CD4-positive, alpha-beta T cell treated with Interferon gamma for 1 hour (primary cell): ENCODE measurements around the gene TNRC6C.
"Not testable (repeated sequence)": the region's sequence is repeated elsewhere in the genome, so short reads cannot be mapped to it uniquely, and the experiment has no call there.

Experiments
- DNase-seq: peaks from one replicate; pipeline ENCODE4 v3.0.0-alpha.2; 2020

TNRC6C gene

DNA sequence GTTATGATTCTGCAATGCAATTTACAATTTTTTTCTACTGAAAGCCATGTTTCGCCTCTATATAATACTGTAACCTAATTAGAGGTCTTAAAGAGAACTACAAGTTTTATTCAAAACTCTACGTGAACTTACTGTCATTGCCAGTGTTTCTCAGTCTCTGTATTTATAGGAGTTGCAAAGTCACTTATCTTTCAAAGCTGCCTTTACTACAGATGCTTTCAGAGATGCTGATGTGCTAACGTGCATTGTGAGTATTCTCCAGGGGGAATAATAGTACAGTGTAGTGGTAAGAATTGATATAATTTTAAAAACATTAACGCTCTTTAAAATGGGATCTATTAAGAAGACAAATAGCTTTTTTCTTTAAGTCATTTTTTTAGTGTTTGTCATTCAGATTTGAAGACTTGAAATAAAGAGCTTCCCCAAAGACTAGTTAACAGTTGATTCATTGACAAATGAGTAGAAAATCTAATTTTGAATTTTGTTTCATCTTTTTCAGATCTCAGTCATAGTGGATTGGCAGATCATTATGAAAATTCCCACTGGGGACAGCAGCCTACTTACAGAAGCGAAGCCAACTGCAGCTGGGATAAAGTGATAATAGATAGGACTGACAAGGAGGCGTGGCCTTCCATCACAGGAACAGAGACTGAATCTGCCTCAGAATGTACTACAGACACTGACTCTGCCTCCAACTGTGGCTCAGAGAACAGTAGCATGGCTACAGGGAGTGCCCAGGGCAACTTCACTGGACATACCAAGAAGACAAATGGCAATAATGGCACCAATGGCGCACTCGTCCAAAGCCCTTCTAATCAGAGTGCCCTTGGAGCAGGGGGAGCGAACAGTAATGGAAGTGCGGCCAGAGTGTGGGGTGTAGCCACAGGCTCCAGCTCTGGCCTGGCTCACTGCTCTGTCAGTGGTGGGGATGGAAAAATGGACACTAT lies 90.1 kb downstream of the TNRC6C start:
- DNase-seq = no peak

DNA sequence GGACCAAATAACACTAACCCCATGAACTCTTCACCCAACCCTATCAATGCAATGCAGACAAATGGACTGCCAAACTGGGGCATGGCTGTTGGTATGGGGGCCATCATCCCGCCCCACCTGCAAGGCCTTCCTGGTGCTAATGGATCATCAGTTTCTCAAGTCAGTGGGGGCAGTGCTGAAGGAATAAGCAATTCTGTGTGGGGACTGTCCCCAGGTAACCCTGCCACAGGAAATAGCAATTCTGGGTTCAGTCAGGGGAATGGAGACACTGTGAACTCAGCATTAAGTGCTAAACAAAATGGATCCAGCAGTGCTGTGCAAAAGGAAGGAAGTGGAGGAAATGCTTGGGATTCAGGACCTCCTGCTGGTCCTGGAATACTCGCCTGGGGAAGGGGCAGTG lies 91.1 kb downstream of the TNRC6C start:
- DNase-seq = no peak

DNA sequence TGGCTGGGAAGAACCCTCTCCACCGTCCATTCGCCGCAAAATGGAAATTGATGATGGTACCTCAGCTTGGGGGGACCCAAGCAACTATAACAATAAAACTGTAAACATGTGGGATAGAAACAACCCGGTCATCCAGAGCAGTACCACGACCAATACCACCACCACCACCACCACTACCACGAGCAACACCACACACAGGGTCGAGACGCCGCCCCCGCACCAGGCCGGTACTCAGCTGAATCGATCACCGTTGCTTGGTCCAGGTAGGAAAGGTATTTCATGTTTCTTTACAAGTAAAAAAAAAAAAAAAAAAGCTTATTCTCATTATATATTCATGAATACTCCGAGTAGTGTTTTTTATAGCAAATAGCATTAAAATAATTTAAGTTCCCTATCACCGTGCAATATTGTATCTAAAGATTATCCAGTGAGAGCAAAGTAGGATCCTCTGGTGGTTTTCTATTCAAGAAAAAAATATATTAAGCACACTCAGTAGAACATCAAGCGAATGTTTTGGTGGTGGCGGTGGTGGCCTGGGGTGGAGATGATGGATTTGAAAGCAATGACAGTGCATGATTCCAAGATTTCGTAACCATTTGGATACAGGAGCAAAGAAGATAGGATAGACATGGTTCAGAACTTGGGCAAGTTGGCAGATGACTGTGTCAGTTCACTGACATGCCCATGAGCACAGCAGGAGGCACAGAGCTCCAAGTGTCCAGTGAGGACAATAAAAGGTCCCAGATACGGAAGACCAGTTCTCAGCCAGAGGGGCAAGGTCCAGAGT lies 92.9 kb downstream of the TNRC6C start:
- no peak for DNase-seq

DNA sequence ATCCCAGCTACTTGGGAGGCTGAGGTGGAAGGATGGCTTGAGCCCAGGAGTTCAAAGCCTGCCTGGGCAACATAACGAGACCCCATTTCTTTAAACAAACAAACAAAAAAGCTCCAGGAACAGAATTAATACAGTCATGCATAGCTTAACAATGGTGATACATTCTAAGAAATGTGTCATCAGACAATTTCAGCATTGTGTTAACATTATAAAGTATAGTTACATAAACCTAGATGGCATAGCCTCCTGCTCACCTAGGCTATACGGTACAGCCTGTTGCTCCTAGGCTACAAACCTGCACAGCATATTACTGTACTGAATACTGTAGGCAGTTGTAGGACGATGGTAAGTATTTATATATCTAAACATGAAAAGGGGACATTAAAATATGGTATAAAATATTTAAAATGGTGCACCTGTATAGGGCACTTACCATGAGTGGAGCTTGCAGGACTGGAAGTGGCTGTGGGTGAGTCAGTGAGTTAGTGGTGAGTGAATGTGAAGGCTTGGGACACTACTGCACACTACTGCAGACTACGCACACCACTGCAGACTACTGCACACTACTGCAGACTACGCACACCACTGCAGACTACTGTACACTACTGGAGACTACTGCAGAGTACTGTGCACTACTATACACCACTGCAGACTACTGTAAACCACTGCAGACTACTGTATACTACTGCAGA lies 95.4 kb downstream of the TNRC6C start:
- no peak for DNase-seq

DNA sequence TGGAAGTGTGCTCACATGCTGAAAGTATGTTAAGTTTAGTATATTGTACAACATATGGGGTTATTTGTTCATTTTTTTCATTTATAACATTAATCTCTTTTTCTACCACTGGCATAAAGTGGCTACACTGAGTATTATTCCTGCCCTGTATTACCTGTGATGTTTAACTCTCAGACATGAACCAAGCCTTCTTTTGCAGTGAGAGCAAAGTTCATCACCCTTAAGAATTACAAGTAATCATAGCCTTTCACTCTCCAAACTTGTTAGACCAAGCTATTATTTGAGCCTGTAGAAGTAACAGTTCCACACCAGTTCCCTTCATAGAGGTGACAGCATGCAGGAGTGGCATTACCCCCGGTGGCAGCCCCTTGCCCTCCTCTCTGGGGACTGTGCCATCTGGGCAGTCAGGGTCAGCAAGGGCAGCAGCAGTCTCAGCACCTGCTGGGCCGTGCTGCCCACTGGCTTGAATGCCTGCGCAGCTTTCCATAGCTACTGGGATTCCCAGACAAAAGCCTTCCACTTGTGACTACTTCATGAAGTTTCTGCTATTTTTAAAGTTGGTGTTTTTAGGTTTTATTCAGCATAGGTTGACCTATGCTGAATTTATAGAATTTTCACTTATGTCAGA lies 98.7 kb downstream of the TNRC6C start:
- DNase-seq = no peak

DNA sequence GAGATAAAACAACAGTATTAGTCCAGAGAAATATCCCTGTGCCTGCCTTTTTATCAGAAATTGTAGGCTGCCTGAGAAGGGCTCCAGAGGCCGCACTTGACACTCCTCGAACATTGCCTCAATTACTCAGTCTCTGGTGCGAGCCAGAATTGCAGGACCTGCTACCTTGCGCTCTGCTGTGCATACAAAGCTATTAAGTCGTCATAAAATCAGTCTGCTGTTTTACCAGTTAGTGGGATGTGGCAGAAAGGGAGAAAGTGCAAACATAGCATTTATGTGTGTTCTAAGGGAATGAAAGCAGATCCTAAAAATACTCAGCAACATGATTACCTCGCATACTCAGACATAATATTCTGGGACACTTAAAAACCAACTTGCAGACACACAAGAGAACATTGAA lies 99.5 kb downstream of the TNRC6C start:
- no peak for DNase-seq

DNA sequence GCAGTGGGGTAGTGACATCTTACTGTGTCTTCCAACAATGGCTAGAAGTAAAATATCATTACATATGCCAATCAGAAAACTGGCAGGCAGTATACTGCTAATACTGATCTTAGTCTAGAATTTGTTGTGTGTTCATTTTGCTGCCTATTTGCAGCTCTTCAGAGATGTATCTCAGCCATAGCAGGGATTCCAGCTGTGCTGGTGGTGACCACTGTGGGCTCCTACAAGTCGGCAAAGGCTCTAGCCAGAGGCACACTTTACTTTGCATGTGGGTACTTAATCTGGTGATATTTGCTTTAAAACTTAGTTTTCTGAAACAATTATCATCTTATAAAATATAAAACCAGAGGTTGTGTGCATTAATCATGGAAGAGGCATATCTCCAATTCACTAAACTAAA lies 100.1 kb downstream of the TNRC6C start:
- no peak for DNase-seq

DNA sequence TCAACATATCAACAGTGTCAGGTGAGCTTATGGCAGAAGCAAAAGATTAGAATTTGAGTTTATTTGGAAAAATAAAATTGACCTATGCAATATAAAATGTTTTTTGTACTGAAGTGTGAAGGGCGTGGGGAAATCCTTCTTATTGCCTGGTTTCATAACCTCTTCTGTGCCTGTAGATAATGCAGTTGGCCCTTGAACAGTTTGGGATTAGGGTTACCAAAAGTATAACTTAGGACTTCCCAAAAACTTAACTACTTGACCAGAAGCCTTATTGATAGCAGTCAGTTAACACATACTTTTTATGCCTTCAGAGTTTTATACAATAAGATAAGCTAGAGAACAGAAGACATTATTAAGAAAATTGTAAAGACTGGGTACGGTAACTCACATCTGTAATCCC lies 104.1 kb downstream of the TNRC6C start:
- DNase-seq = no peak

DNA sequence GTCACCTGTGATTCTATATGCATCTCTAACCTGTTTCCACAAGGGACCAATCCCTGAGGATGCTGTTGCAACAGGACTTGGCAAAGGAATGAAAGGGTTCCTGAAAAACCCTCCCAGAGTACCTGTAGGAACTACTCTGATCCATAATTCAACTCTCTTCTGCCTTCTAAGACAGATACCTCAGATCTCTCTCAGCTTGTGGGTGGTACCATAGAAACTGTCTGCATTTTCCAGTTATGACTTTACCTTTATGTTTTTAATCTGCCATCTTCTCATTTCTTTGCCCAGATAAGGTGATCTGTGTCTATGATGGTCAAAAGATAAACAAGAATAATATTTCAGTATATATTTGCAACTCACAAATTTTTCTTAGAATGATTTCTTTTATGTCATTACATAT lies 105.0 kb downstream of the TNRC6C start:
- no peak for DNase-seq

DNA sequence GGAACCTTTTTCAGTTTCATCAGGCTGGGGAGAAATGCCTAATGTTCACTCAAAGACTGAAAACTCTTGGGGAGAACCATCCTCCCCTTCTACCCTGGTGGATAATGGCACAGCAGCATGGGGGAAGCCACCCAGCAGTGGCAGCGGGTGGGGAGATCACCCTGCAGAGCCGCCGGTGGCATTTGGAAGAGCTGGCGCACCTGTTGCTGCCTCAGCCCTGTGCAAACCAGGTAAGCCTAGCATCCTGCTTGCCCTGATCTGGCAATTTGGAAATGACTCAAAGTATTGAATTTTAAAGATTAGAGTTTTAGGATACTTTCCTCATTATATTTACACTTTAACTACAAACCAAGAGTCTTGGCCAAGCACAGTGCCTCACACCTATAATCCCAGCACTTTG lies 106.2 kb downstream of the TNRC6C start:
- DNase-seq = no peak

DNA sequence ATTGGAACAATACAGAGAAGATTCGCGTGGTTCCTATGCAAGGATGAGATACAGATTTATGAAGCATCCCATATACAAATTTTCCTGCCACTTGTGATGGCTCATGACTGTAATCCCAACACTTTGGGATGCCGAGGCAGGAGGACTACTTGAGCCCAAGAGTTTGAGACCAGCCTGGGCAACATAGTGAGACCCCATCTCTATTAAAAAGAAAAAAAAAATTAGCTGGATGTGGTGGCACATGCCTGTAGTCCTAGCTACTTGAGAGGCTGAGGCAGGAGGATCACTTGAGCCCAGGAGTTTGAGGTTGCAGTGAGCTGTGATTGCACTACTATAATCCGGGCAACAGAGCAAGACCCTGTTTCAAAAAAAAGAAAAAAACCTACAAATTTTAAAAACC lies 108.5 kb downstream of the TNRC6C start:
- not testable (repeated sequence) for DNase-seq

DNA sequence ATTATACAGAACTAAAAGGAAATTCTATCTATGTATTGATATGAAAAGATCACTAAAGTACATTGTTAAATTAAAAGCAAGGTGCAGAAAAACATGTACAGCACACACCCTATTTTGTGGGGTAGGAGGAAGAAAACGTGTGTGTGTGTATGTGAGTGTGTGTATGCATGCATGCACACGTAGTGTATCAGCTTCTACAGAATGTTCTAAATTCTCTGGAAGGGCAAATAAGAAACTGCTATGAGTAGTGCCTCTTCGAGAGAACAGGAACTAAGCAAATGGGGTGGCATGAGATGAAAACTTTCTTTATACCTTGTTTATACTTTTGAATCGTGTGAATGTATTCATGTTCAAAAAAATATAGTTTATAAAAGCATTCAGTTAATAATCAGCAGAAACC lies 111.2 kb downstream of the TNRC6C start:
- DNase-seq = no peak

DNA sequence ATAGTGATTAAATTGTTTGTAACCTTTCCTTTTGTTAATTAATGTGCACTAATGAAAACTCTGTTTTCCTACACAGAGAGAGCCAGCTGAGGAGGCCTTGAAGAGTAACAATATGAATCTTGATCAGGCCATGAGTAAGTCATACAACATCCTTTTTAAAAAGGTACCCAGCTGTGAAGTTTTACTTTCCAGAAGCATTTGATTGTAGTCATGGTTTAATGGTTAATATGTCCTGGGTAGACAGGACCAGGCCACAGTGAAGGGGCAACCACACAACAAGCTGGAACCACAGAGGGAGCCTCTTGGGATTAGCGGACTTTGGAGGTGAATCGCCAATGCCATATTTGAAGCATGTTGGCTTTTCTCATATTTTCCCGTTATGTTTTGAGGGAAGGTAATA lies 114.5 kb downstream of the TNRC6C start:
- no peak for DNase-seq

DNA sequence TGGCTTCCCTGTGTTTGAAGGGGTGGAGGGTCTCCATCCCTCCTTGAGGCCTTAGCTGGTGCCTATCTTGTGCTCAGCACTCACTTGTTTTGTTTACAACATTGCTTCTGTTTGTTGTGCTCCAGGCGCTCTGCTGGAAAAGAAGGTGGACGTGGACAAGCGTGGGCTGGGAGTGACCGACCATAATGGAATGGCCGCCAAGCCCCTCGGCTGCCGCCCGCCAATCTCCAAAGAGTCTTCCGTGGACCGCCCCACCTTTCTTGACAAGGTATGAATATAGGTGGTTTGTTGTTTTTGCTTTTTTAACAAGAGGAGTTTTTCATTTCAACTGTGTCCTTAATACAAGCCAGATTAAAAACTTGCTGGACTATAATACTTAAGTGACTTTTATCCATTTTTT lies 116.5 kb downstream of the TNRC6C start:
- DNase-seq = no peak

DNA sequence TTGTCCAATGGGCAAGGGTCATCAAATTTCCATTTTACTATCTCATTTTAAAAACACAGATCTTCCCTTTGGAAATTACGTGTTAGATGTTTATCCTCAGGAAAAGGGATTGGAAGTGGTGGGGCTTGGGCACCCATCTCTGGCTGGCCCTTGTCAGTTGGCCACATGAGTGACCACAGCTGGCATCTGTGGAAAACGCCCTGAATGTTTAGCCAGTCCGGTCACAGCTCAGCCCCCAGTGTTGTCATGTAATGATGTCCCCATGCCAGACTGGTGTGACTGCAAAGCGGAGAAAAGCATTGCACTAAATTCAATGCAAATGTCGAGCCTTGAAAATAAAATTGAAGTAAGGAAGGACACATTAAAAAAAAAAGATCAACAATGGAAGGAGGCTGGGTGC lies 117.0 kb downstream of the TNRC6C start:
- DNase-seq = no peak

DNA sequence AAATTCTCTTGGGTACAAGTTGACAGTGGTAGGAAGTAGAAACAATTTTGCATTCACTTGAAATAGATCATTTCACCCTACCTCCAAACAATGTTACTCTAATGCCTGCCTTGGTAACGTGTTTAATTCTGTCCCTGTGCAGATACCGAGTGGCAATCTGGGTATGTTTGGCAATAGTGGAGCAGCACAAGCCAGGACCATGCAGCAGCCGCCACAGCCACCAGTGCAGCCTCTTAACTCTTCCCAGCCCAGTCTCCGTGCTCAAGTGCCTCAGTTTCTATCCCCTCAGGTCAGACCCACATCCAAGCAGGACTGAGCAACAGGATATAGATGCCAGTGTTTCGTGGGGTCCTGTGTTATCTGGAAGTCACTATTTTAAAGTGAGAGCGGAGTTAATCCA lies 120.8 kb downstream of the TNRC6C start:
- DNase-seq = no peak

DNA sequence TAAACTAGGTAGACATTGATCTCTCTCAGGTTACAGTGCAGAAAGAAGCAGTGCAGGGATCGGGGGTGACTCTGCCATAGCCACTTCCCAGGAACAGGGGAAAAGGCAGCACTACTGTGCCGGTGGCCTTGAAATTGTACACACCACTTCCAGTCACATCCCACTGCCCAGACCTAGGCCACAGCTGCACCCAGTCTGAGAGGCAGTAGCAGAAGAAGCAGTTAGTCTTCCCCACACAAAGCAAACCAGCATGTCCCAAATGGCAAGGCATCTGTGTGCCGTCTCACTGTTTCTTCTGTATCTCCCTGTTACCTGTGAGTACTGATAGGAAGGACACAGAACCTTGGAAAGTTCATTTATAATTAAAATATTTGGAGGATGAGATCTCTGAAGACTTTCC lies 123.0 kb downstream of the TNRC6C start:
- DNase-seq = no peak

DNA sequence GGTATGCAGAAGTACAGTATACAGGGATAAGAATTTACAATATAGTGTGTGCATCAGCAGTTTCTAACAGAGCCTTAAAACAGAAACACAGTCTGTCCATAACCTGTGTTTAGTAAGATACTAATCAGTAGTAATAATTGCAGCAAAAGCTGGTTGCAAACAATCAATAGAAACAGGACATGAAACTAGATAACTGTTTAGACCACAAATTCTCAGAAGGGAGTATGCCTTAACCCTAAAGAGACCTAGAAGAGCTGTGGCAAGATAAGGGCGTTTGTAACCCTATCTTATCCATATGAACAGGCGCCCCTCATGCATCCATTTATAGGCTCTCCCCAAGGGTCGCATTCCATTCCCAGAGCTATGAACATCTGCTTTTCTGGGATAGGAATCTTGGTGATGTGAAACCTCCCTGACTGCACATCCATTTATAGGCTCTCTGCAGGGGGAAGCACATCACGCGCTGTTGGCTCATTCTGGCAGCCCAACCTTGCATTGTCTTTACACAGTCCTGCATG lies 123.9 kb downstream of the TNRC6C start:
- DNase-seq = not testable (repeated sequence)

DNA sequence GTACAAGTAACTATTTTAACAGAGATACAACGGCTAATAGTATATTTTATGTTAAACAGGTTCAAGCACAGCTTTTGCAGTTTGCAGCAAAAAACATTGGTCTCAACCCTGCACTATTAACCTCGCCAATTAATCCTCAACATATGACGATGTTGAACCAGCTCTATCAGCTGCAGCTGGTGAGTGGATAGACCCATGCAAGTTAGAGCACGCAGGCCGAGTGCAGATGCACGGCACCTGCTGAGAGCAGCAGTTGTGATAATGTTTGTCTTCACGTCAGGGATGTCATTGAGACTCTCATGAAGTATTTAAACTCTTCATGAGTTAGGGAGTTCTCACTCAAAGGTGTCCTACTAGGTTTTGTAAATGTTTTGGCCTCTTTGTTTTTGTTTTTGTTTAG lies 124.5 kb downstream of the TNRC6C start:
- no peak for DNase-seq

DNA sequence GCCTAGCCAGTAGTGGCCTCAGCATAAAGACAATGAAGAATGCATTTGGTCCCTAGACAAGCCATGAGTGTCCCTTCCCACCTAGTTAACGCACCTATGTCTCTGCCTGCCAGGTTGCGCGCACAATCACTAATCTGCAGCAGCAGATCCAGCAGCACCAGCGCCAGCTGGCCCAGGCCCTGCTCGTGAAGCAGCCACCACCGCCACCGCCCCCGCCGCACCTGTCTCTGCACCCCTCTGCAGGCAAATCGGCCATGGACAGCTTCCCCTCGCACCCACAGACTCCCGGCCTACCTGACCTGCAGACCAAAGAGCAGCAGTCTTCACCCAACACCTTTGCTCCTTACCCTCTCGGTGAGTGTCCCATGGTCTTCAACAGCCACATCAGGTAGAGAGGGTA lies 128.2 kb downstream of the TNRC6C start:
- DNase-seq = no peak

DNA sequence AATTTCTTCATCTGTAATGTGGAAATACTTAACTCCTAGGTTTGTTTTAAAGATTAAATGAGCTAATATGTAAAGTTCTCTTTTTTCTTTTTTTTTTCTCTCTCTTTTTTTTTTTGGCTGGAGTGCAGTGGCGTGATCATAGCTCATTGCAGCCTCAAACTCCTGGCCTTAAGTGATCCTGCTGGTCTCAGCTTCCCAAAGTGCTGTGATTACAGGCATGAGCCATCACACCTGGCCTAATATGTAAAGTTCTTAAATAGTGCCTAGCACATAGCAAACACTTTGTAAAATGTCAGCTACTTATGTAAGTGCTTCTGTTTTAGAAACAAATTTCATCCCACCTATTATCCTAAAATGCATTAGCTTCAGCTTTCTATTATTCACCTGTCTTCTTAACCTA lies 130.0 kb downstream of the TNRC6C start:
- DNase-seq = no peak

DNA sequence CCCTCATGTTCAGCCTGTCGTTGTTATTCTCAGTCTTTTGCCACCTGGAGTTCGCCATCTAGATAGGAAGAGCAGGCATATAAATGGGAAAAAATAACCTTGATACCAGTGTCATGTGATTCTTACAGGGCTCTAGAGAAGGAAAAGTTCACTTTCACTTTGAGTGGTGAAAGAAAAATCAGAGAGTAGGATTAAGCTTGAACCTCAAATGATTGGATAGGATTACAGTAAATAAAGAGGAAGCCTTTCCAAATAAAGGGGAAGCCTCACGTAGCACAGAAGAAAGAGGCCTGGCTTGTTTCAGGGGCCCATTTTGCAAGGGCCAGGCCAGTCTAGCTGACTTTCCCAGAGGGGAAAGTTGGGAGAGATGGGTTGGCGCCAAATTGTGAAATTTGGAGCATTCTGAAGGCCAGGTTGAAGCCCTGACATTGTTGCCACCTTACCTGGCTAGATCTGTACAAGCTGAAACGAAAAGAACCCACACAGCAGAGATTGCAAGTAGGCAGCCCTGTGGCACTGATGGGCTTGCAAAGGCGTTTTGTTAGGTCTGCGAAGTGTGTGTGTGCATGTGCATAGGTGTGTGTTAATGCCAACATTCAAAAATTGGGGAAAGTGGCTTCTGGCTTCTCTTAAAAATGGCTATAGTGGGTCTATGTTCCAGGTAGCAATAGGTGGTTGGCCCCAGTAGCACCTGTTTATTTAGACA lies 131.2 kb downstream of the TNRC6C start:
- DNase-seq = no peak
